SK-N-SH (cell line): ENCODE measurements around the gene NR5A1. TPM values are rescaled to one million over a fixed set of nuclear protein-coding genes. Genes with fewer than 3 reads are reported as not detected.
A peak's percentile ranks its signal among the peaks of the same experiment; 100 is the strongest.

Experiments used
- CTCF ChIA-PET: fragments of 300-600, 350-600 bp; formaldehyde crosslinking; extraction: SDS; loops from one replicate; lab custom pipeline; 2021; lab: Yijun Ruan, JAX
- POLR2A ChIA-PET: fragments of 350-600 bp; sonication (Branson Sonifier 250); formaldehyde crosslinking; extraction: SDS; loops from one replicate; lab custom pipeline; 2020; ENCODE audit warnings: antibody characterized with exemption, inconsistent platforms; lab: Yijun Ruan, JAX
- DNase-seq: peaks from one replicate; pipeline ENCODE4 v3.0.0; 2012
- H2AFZ ChIP-seq: fragments of 200-600 bp; sonication (generic); 2 replicates; pipeline ENCODE4 v1.8.1; 2016; ENCODE audit warnings: antibody characterized with exemption, mild to moderate bottlenecking, low read depth
- H3F3A ChIP-seq: fragments of 200-600 bp; sonication (generic); replicated peaks from 2 replicates; pipeline ENCODE3; 2016; ENCODE audit warnings: antibody characterized with exemption, mild to moderate bottlenecking; ENCODE audit not compliant: insufficient read depth
- H3K27ac ChIP-seq, 2 experiments: fragments of 200-500 bp in 1 of 2; fragments of 200-600 bp in 1 of 2; sonication (Bioruptor generic) in 1 of 2; sonication (generic), shearing (Covaris generic) in 1 of 2; 2 replicates each; pipeline versions ENCODE4 v1.5.1 to v1.6.1; 2014 to 2016; ENCODE audit warnings: low read depth in 2 of 2, inconsistent platforms in 1 of 2, low read length in 1 of 2, mild to moderate bottlenecking in 1 of 2, mixed read lengths in 1 of 2
- H3K27me3 ChIP-seq: fragments of 200-600 bp; sonication (generic), shearing (Covaris generic); 2 replicates; pipeline ENCODE4 v1.6.1; 2016; ENCODE audit warnings: mixed run types; ENCODE audit not compliant: insufficient read depth
- H3K36me3 ChIP-seq, 2 experiments: fragments of 200-500 bp in 1 of 2; fragments of 200-600 bp in 1 of 2; sonication (Bioruptor generic) in 1 of 2; sonication (generic) in 1 of 2; replicated peaks in 1 of 2; 2 replicates each; pipeline versions ENCODE3 to v1.5.1; 2014 to 2016; ENCODE audit warnings: low read length in 1 of 2, mild to moderate bottlenecking in 1 of 2; ENCODE audit not compliant: insufficient read depth in 2 of 2, control insufficient read depth in 1 of 2
- H3K4me1 ChIP-seq, 2 experiments: fragments of 200-500 bp in 1 of 2; fragments of 200-600 bp in 1 of 2; sonication (Bioruptor generic) in 1 of 2; sonication (generic), shearing (Covaris generic) in 1 of 2; 2 replicates each; pipeline versions ENCODE4 v1.5.1 to v1.6.1; 2014 to 2016; ENCODE audit warnings: low read depth in 1 of 2, low read length in 1 of 2, mixed run types in 1 of 2; ENCODE audit not compliant: insufficient read depth in 2 of 2, control insufficient read depth in 1 of 2
- H3K4me2 ChIP-seq: fragments of 200-600 bp; sonication (generic), shearing (Covaris generic); 2 replicates; pipeline ENCODE4 v1.6.1; 2017; ENCODE audit warnings: mixed run types
- H3K4me3 ChIP-seq, 2 experiments: fragments of 200-500 bp in 1 of 2; fragments of 200-600 bp in 1 of 2; sonication (Bioruptor generic) in 1 of 2; sonication (generic), shearing (Covaris generic) in 1 of 2; 2 replicates each; pipeline versions ENCODE4 v1.5.1 to v1.8.1; 2014 to 2016; ENCODE audit warnings: low read depth in 2 of 2, inconsistent platforms in 1 of 2, low read length in 1 of 2, mild to moderate bottlenecking in 1 of 2, mixed read lengths in 1 of 2, moderate library complexity in 1 of 2
- H3K79me2 ChIP-seq: fragments of 200-600 bp; sonication (generic); 2 replicates; pipeline ENCODE4 v1.8.1; 2017; ENCODE audit warnings: mild to moderate bottlenecking; ENCODE audit not compliant: insufficient read depth
- H3K9ac ChIP-seq: fragments of 200-600 bp; sonication (generic); 2 replicates; pipeline ENCODE4 v1.6.1; 2017; ENCODE audit warnings: mixed run types
- H3K9me2 ChIP-seq: fragments of 200-600 bp; sonication (generic); 2 replicates; pipeline ENCODE4 v1.6.1; 2017; ENCODE audit warnings: mixed run types
- H3K9me3 ChIP-seq: fragments of 200-600 bp; sonication (generic); 2 replicates; pipeline ENCODE4 v1.6.1; 2017; ENCODE audit warnings: mixed run types, mild to moderate bottlenecking, moderate library complexity
- H4K20me1 ChIP-seq: fragments of 200-600 bp; sonication (generic); 2 replicates; pipeline ENCODE4 v1.6.1; 2017; ENCODE audit warnings: mild to moderate bottlenecking, mixed run types; ENCODE audit not compliant: insufficient read depth
- CHD2 ChIP-seq: fragments of 150-350 bp; IDR thresholded peaks from 2 replicates; pipeline ENCODE4 v1.6.1; 2018; ENCODE audit warnings: low read length; ENCODE audit not compliant: partially characterized antibody
- CTCF ChIP-seq: fragments of 200-600 bp; sonication (generic); IDR thresholded peaks from 2 replicates; pipeline ENCODE4 v1.6.1; 2017; ENCODE audit warnings: antibody characterized with exemption, mild to moderate bottlenecking, moderate library complexity
- ELF1 ChIP-seq: IDR thresholded peaks from 2 replicates; pipeline ENCODE4 v1.4.0; 2012
- EZH2phosphoT487 ChIP-seq: fragments of 200-600 bp; sonication (generic); IDR thresholded peaks from 2 replicates; pipeline ENCODE4 v1.6.1; 2017; ENCODE audit warnings: low read depth, mixed run types, mild to moderate bottlenecking, antibody characterized with exemption, moderate library complexity, borderline replicate concordance
- FOXM1 ChIP-seq: IDR thresholded peaks from 2 replicates; pipeline ENCODE4 v1.4.0; 2012; ENCODE audit warnings: low read depth, mild to moderate bottlenecking
- GABPA ChIP-seq: IDR thresholded peaks from 2 replicates; pipeline ENCODE4 v1.4.0; 2012; ENCODE audit warnings: low read depth, mild to moderate bottlenecking
- IRF3 ChIP-seq: fragments of 150-350 bp; IDR thresholded peaks from 2 replicates; pipeline ENCODE4 v1.6.1; 2016; ENCODE audit warnings: mild to moderate bottlenecking, low read depth, low read length
- MAX ChIP-seq: IDR thresholded peaks from 2 replicates; pipeline ENCODE4 v1.4.0; 2012; ENCODE audit warnings: low read depth
- MXI1 ChIP-seq: IDR thresholded peaks from 2 replicates; pipeline ENCODE4 v1.6.1; 2012; ENCODE audit warnings: mild to moderate bottlenecking, low read depth, low read length, improper control_type of control experiment
- POLR2AphosphoS5 ChIP-seq: IDR thresholded peaks from 2 replicates; pipeline ENCODE4 v1.6.1; 2012; ENCODE audit warnings: low read depth, low read length
- RAD21 ChIP-seq: IDR thresholded peaks from 2 replicates; pipeline ENCODE4 v1.6.1; 2012; ENCODE audit warnings: mild to moderate bottlenecking, low read length
- RCOR1 ChIP-seq: fragments of 150-350 bp; IDR thresholded peaks from 2 replicates; pipeline ENCODE4 v1.6.1; 2017; ENCODE audit warnings: antibody characterized with exemption, low read length
- RXRA ChIP-seq: IDR thresholded peaks from 2 replicates; pipeline ENCODE4 v1.4.0; 2012; ENCODE audit warnings: low read depth, mild to moderate bottlenecking, borderline replicate concordance
- SIN3A ChIP-seq: IDR thresholded peaks from 2 replicates; pipeline ENCODE4 v1.6.1; 2012; ENCODE audit warnings: low read depth, mild to moderate bottlenecking, low read length, moderate library complexity, borderline replicate concordance
- TCF12 ChIP-seq: IDR thresholded peaks from 2 replicates; pipeline ENCODE4 v1.4.0; 2012
- WGBS: methylation state at CpG from one replicate; pipeline ENCODE4 v1.1.6; 2017; ENCODE audit warnings: low lambda C conversion rate; 5-methylcytosine and 5-hydroxymethylcytosine counted together
- polyA plus RNA-seq, 3 experiments: library from polyadenylated mRNA; depleted of rRNA; stranded (reverse); fragments of >200 nt; gene quantifications; 2 replicates each; pipeline ENCODE4 v1.2.3, GENCODE V29; 2012
- TF ChIP-seq, protein P1 (sequence below): IDR thresholded peaks from 2 replicates; pipeline ENCODE4 v1.4.0; 2012; ENCODE audit warnings: low read depth, borderline replicate concordance
- TF ChIP-seq, protein P2 (sequence below): IDR thresholded peaks from 2 replicates; pipeline ENCODE4 v1.6.1; 2012; ENCODE audit warnings: mild to moderate bottlenecking, low read depth, low read length, moderate library complexity

The NR5A1 gene
- polyA plus RNA-seq, 1 of the 3 experiments (the other 2 are of a cell fraction) = not detected

- peaks cover 51% of the 10 kb centered on the region for H3K27me3 ChIP-seq
- H3K9me2 ChIP-seq = no peaks in the 10 kb centered on the region
- ChIA-PET CTCF (interaction anchor here (1.0 to 4.1 kb wide), 7 partner anchors 8 to 352 kb away, joined by 3 to 19 read pairs (median 5); partner anchors contain the start of gene WDR38), POLR2A (no interaction called here)
- peak; percentile 21 for DNase-seq
- H2AFZ ChIP-seq = no peak overlapping the region
- TF ChIP-seq TCF12 (no peak), POLR2AphosphoS5 (no peak), IRF3 (no peak), EZH2phosphoT487 (no peak), FOXM1 (no peak), MAX (no peak), SIN3A (no peak), ELF1 (no peak), RAD21 (no peak)
- no peaks in the 10 kb centered on the region for H3F3A ChIP-seq
- no peak overlapping the region for H3K27ac ChIP-seq
- H4K20me1 ChIP-seq = no peaks in the 10 kb centered on the region
- no peaks in the 10 kb centered on the region for H3K9me3 ChIP-seq
- H3K9ac ChIP-seq = no peak overlapping the region
- no peaks in the 10 kb centered on the region; a peak in 1 of 4 replicates for H3K4me1 ChIP-seq
- H3K4me3 ChIP-seq = no peak overlapping the region
- 73% methylated on average over 11 of the region's 11 CpGs for WGBS
- H3K79me2 ChIP-seq = no peaks in the 10 kb centered on the region
- no peak overlapping the region for H3K4me2 ChIP-seq
- H3K36me3 ChIP-seq = no peaks in the 10 kb centered on the region
Measured at GRCh38 chr9:124501771-124502320, 5.4 kb downstream of the NR5A1 start.

- ChIA-PET POLR2A (no interaction called here), CTCF (interaction anchor here (1.2 to 4.1 kb wide), 6 partner anchors 12 to 352 kb away, joined by 3 to 19 read pairs (median 5); partner anchors contain the start of gene WDR38)
- Histone ChIP-seq H3K4me3 (no peak overlapping the region), H2AFZ (no peak overlapping the region), H4K20me1 (no peaks in the 10 kb centered on the region), H3K9me3 (no peaks in the 10 kb centered on the region), H3K27ac (no peak overlapping the region), H3K9ac (no peak overlapping the region), H3K36me3 (no peaks in the 10 kb centered on the region), H3K27me3 (peaks cover 50% of the 10 kb centered on the region), H3K79me2 (no peaks in the 10 kb centered on the region), H3K4me1 (no peaks in the 10 kb centered on the region; a peak in 1 of 4 replicates), H3K4me2 (no peak overlapping the region), H3F3A (no peaks in the 10 kb centered on the region), H3K9me2 (no peaks in the 10 kb centered on the region)
- WGBS = 64% methylated on average over 11 of the region's 12 CpGs
- no peak for DNase-seq
- no peak for TF ChIP-seq RAD21
- no peak for TF ChIP-seq RXRA
- TF ChIP-seq, protein P1, sequence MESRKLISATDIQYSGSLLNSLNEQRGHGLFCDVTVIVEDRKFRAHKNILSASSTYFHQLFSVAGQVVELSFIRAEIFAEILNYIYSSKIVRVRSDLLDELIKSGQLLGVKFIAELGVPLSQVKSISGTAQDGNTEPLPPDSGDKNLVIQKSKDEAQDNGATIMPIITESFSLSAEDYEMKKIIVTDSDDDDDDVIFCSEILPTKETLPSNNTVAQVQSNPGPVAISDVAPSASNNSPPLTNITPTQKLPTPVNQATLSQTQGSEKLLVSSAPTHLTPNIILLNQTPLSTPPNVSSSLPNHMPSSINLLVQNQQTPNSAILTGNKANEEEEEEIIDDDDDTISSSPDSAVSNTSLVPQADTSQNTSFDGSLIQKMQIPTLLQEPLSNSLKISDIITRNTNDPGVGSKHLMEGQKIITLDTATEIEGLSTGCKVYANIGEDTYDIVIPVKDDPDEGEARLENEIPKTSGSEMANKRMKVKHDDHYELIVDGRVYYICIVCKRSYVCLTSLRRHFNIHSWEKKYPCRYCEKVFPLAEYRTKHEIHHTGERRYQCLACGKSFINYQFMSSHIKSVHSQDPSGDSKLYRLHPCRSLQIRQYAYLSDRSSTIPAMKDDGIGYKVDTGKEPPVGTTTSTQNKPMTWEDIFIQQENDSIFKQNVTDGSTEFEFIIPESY = no peak
- TF ChIP-seq EZH2phosphoT487 = no peak
- no peak for TF ChIP-seq RCOR1
- TF ChIP-seq GABPA = no peak
- TF ChIP-seq CHD2 = no peak
- TF ChIP-seq POLR2AphosphoS5 = no peak
- no peak for TF ChIP-seq MXI1
- no peak for TF ChIP-seq CTCF
- TF ChIP-seq, protein P2, sequence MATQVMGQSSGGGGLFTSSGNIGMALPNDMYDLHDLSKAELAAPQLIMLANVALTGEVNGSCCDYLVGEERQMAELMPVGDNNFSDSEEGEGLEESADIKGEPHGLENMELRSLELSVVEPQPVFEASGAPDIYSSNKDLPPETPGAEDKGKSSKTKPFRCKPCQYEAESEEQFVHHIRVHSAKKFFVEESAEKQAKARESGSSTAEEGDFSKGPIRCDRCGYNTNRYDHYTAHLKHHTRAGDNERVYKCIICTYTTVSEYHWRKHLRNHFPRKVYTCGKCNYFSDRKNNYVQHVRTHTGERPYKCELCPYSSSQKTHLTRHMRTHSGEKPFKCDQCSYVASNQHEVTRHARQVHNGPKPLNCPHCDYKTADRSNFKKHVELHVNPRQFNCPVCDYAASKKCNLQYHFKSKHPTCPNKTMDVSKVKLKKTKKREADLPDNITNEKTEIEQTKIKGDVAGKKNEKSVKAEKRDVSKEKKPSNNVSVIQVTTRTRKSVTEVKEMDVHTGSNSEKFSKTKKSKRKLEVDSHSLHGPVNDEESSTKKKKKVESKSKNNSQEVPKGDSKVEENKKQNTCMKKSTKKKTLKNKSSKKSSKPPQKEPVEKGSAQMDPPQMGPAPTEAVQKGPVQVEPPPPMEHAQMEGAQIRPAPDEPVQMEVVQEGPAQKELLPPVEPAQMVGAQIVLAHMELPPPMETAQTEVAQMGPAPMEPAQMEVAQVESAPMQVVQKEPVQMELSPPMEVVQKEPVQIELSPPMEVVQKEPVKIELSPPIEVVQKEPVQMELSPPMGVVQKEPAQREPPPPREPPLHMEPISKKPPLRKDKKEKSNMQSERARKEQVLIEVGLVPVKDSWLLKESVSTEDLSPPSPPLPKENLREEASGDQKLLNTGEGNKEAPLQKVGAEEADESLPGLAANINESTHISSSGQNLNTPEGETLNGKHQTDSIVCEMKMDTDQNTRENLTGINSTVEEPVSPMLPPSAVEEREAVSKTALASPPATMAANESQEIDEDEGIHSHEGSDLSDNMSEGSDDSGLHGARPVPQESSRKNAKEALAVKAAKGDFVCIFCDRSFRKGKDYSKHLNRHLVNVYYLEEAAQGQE = no peak
Measured at GRCh38 chr9:124500796-124501611, 6.2 kb downstream of the NR5A1 start.
